OCI-LY1 (cell line): ENCODE results near the gene TBC1D14.

ENCODE experiments used
- H2AFZ ChIP-seq: fragments of 200-600 bp; sonication (generic), shearing (Covaris generic); 2 replicates; pipeline ENCODE4 v1.6.0; 2014; ENCODE audit warnings: antibody characterized with exemption, mild to moderate bottlenecking, low read length
- H3F3A ChIP-seq: fragments of 200-600 bp; sonication (generic), shearing (Covaris generic); 2 replicates; pipeline ENCODE4 v1.6.0; 2014; ENCODE audit warnings: mild to moderate bottlenecking, antibody characterized with exemption, low read length, moderate library complexity; ENCODE audit not compliant: insufficient read depth
- H3K27ac ChIP-seq: fragments of 200-600 bp; sonication (generic); 2 replicates; pipeline ENCODE4 v1.5.1; 2014; ENCODE audit warnings: low read length, mixed run types, mild to moderate bottlenecking, low read depth; ENCODE audit not compliant: poor library complexity, severe bottlenecking
- H3K27me3 ChIP-seq: fragments of 200-600 bp; sonication (generic); 2 replicates; pipeline ENCODE4 v1.6.0; 2014; ENCODE audit warnings: antibody characterized with exemption, mild to moderate bottlenecking, low read length, moderate library complexity; ENCODE audit not compliant: insufficient read depth
- H3K36me3 ChIP-seq: fragments of 200-600 bp; sonication (generic); 2 replicates; pipeline ENCODE4 v1.6.1; 2014; ENCODE audit warnings: mild to moderate bottlenecking, antibody characterized with exemption, low read length, moderate library complexity, mixed read lengths; ENCODE audit not compliant: insufficient read depth
- H3K4me1 ChIP-seq: fragments of 200-600 bp; sonication (generic); 2 replicates; pipeline ENCODE4 v1.5.1; 2014; ENCODE audit warnings: mild to moderate bottlenecking, low read length, moderate library complexity; ENCODE audit not compliant: insufficient read depth, severe bottlenecking
- H3K4me2 ChIP-seq: fragments of 200-600 bp; sonication (generic), shearing (Covaris generic); 2 replicates; pipeline ENCODE4 v1.6.1; 2014; ENCODE audit warnings: low read length
- H3K4me3 ChIP-seq: fragments of 200-600 bp; sonication (generic); 2 replicates; pipeline ENCODE4 v1.5.1; 2014; ENCODE audit warnings: low read length, low read depth, mild to moderate bottlenecking, mixed read lengths; ENCODE audit not compliant: poor library complexity, severe bottlenecking
- H3K79me2 ChIP-seq: fragments of 200-600 bp; shearing (Covaris generic); 2 replicates; pipeline ENCODE4 v1.6.1; 2016; ENCODE audit warnings: mixed run types, low read length, mixed read lengths; ENCODE audit not compliant: insufficient read depth
- H3K9ac ChIP-seq: fragments of 200-600 bp; sonication (generic), shearing (Covaris generic); 2 replicates; pipeline ENCODE4 v1.6.1; 2014; ENCODE audit warnings: mild to moderate bottlenecking, low read length, mixed read lengths
- H3K9me2 ChIP-seq: fragments of 200-600 bp; sonication (generic), shearing (Covaris generic); 2 replicates; pipeline ENCODE4 v1.6.1; 2014; ENCODE audit warnings: low read depth, mild to moderate bottlenecking, low read length, mixed read lengths
- H3K9me3 ChIP-seq: fragments of 200-600 bp; shearing (Covaris generic); 2 replicates; pipeline ENCODE4 v1.6.1; 2014; ENCODE audit warnings: low read length, mixed read lengths
- H4K20me1 ChIP-seq: fragments of 200-600 bp; sonication (generic), shearing (Covaris generic); 2 replicates; pipeline ENCODE4 v1.6.0; 2016; ENCODE audit warnings: mild to moderate bottlenecking, low read length; ENCODE audit not compliant: insufficient read depth
- EZH2 ChIP-seq: fragments of 200-600 bp; sonication (generic), shearing (Covaris generic); IDR thresholded peaks from 2 replicates; pipeline ENCODE4 v1.8.0; 2017; ENCODE audit warnings: borderline replicate concordance, mixed run types, mild to moderate bottlenecking, antibody characterized with exemption, low read length, moderate library complexity, mixed read lengths
- TF ChIP-seq, protein P1 (sequence below): fragments of 200-600 bp; sonication (generic), shearing (Covaris generic); IDR thresholded peaks from 2 replicates; pipeline ENCODE4 v1.5.1; 2017; ENCODE audit warnings: mild to moderate bottlenecking, antibody characterized with exemption, low read length, moderate library complexity, mixed read lengths

Gene TBC1D14

GRCh38 chr4:6932918-6933317 is 23.3 kb downstream of the TBC1D14 start:
- Histone ChIP-seq H3K4me3 (no peak overlapping the region), H3K9me3 (no peaks in the 10 kb centered on the region), H3K9ac (no peak overlapping the region), H4K20me1 (no peaks in the 10 kb centered on the region), H3K4me2 (no peak overlapping the region), H3K36me3 (no peaks in the 10 kb centered on the region; the same call in 1 of the 2 replicates), H3K79me2 (no peaks in the 10 kb centered on the region), H3K27ac (no peak overlapping the region), H3K4me1 (peaks cover 18% of the 10 kb centered on the region), H2AFZ (no peak overlapping the region), H3F3A (no peaks in the 10 kb centered on the region), H3K27me3 (no peaks in the 10 kb centered on the region), H3K9me2 (no peaks in the 10 kb centered on the region)
- TF ChIP-seq EZH2: no peak
- TF ChIP-seq, protein P1, sequence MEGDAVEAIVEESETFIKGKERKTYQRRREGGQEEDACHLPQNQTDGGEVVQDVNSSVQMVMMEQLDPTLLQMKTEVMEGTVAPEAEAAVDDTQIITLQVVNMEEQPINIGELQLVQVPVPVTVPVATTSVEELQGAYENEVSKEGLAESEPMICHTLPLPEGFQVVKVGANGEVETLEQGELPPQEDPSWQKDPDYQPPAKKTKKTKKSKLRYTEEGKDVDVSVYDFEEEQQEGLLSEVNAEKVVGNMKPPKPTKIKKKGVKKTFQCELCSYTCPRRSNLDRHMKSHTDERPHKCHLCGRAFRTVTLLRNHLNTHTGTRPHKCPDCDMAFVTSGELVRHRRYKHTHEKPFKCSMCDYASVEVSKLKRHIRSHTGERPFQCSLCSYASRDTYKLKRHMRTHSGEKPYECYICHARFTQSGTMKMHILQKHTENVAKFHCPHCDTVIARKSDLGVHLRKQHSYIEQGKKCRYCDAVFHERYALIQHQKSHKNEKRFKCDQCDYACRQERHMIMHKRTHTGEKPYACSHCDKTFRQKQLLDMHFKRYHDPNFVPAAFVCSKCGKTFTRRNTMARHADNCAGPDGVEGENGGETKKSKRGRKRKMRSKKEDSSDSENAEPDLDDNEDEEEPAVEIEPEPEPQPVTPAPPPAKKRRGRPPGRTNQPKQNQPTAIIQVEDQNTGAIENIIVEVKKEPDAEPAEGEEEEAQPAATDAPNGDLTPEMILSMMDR: no peak

DNA sequence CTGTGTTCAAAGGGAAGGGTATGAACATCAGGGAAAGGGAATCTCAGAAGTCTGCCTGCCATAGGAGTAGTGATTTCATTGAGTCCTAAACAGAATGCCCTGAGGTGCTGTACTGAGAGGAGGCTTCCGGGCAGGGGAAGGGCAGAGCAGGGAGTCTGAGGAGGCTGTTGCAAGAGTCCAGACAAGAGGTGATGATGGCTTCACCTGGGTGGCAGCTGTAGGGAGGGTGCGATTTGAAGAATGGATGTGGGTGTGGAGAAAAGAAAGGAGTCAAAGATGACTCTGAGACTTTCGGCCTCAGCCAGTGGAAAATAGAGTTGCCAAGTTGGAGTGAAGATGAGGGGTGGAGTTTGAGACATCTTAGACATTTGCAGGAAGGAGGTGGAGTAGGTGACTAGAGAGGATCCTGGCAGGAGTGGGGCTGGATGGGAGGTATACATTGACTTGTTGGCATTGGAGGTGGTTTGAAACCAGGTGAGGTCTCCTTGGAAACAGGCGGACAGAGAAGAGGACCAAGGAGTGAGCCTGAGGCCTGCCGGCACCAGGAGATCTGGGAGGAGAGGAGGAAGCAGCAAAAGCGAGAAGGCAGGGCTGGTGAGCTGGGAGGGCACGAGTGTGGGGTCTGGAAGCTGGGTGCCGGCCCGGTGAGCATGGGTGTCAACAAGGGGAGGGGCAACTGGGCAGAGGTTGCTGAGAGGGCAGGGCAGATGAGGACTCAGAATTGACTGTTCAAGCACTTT is 24.2 kb downstream of the TBC1D14 start:
- Histone ChIP-seq H3K9ac (no peak overlapping the region), H3K27ac (no peak overlapping the region), H3K9me2 (no peaks in the 10 kb centered on the region), H3K9me3 (no peaks in the 10 kb centered on the region), H2AFZ (no peak overlapping the region), H3K36me3 (no peaks in the 10 kb centered on the region; the same call in 1 of the 2 replicates), H3K27me3 (no peaks in the 10 kb centered on the region), H3K79me2 (no peaks in the 10 kb centered on the region), H3K4me3 (no peak overlapping the region), H3F3A (no peaks in the 10 kb centered on the region), H3K4me2 (no peak overlapping the region), H3K4me1 (peaks cover 24% of the 10 kb centered on the region), H4K20me1 (no peaks in the 10 kb centered on the region)
- no peak for TF ChIP-seq EZH2
- TF ChIP-seq, protein P1: no peak

DNA sequence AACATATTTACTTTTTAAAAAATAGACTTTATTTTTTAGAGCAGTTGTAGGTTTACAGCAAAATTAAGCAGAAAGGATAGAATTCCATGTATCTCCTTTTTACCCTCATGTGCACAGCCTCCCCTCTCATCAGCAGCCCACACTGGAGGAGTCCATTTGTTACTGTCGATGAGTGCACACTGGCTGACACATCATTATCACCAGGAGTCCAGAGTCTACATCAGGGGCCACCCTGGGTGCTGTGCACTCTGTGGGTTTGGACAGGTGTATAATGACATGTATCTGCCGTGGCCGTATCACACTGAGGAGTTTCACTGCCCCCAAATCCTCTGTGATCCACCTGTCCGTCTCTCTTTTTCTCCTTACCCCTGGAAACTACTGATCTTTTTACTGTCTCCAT is 26.3 kb downstream of the TBC1D14 start:
- Histone ChIP-seq H3F3A (no peaks in the 10 kb centered on the region), H3K4me3 (no peak overlapping the region), H3K27me3 (no peaks in the 10 kb centered on the region), H3K27ac (no peak overlapping the region), H3K79me2 (no peaks in the 10 kb centered on the region), H4K20me1 (no peaks in the 10 kb centered on the region), H2AFZ (no peak overlapping the region), H3K9me3 (no peaks in the 10 kb centered on the region), H3K4me2 (no peak overlapping the region), H3K36me3 (no peaks in the 10 kb centered on the region; the same call in 1 of the 2 replicates), H3K9me2 (no peaks in the 10 kb centered on the region), H3K4me1 (peaks cover 28% of the 10 kb centered on the region), H3K9ac (no peak overlapping the region)
- TF ChIP-seq EZH2: no peak
- TF ChIP-seq, protein P1: no peak
